HG03103 (cell line): ENCODE results near the gene FOXS1.
"Not testable (repeated sequence)": the region's sequence is repeated elsewhere in the genome, so short reads cannot be mapped to it uniquely, and the experiment has no call there.

Source experiments
- ATAC-seq: cut with Tn5 transposase; IDR thresholded peaks from one replicate; pipeline ENCODE4 v1.9.1; 2021; ENCODE audit warnings: low read depth; ENCODE audit not compliant: unreplicated experiment

Gene FOXS1

GRCh38 chr20:31840906-31841816, 4.2 kb downstream of the FOXS1 start:
- no peak for ATAC-seq

DNA sequence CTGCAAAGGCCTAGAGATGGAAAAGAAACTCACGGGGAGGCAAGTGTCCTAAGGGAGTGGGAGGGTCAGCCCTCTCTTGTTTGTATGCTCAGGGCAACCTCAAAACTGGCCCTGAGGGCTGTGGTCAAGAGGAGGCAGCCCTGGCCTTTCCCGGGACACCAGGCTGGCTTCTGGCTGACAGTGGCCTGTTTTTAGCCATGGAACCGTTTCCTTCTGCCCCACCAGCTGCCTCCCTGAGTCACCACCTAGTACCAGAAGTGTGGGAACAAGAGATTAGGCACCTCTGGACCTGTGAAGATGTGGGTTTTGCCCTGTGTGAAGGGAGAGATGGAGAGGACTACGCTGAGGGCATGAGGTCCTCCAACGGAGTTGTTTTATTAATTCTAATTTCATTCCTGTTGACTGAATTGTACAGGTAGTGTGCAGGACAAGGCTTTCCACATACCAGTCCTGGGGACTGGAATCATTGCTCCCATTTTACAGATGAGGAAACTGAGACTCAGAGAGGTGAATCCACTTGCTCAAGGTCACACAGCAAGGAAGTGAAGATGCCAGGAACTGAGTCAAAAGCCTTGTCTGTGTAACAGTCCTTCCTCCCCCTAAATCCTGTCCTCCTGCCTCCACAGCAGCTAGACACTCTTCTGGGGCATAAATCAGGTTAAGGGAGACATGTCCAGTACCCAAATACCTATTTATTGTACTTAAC, 5.5 kb downstream of the FOXS1 start:
- no peak for ATAC-seq

DNA sequence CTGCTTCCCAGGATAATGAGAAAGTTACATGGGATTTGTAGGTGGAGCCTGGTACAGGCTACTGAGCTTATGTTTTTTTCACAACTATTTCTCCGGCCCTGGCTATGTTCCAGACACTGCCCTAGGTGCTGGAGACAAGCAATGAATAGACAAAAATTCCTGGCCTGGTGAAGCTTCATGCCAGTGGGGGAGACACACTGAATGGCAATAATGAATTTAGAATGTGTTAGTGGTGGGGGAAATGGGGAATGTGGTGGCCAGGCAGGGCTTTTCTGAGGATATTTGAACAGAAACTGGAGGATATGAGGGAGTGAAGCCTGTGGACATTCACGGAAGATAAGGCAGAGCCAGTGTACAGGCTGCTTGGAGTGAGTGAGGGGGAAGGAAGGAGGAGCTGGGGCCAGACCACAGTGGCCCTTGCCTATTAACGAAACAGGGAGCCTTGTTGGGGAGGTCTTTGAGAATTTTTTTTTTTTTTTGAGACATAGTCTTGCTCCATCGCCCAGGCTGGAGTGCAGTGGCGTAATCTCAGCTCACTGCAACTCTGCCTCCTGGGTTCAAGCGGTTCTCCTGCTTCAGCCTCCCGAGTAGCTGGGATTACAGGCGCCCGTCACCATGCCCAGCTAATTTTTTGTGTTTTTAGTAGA, 6.6 kb downstream of the FOXS1 start:
- ATAC-seq: no peak

GRCh38 chr20:31837896-31838397, 7.5 kb downstream of the FOXS1 start:
- ATAC-seq: no peak

- ATAC-seq: no peak
These were observed 8.4 kb downstream of the FOXS1 start for GRCh38 chr20:31836853-31837608.

GRCh38 chr20:31835977-31836852, 9.2 kb downstream of the FOXS1 start:
- ATAC-seq: peak; percentile 51

DNA sequence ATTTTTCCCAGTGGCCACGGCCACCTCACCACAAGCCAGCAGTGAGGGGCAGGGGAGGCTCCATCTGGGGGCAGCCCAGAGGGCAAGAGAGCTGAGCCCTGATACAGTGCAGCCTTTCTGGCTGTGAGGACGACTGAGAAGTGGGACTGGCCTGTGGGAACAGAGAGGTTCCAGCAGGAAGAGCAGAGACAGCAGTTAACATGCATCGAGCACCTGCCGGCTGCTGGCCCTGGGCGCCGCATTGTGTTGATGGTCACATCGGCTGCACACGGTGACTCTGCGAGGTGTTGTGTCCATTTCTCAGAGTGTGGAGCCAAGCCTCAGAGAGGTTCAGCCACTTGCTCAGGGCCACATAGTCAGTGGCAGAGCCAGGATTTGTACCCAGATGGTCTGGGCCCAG, 9.8 kb downstream of the FOXS1 start:
- no peak for ATAC-seq

DNA sequence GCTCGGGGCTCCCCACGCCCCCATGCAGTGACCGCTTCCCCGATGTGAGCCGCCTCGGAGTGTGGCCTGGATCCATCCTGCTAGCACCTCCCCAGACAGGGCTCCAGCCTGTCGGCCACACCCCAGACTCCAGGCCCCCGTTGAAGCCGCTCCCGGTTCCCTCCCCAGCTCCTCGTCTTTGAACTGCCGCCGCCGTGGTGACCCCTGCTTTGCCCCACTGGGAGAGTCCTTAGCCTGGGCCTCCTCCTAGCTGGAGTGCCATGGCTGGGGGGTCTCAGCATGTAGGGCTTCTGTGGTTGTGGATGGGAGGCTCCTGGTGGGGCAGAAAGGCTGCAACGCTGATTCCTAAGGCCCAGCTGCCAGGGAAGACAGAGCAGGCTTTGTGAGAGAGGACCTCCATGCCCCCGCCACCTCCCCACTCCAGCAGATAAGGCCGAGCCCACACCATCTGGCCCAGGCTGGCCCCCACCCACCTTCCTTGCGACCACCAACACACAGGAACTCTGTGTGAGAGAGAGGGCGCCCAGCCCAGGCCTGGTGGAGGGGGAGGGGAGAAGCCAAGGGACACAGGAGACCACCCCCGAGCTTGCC, 11.4 kb downstream of the FOXS1 start:
- ATAC-seq: no peak

DNA sequence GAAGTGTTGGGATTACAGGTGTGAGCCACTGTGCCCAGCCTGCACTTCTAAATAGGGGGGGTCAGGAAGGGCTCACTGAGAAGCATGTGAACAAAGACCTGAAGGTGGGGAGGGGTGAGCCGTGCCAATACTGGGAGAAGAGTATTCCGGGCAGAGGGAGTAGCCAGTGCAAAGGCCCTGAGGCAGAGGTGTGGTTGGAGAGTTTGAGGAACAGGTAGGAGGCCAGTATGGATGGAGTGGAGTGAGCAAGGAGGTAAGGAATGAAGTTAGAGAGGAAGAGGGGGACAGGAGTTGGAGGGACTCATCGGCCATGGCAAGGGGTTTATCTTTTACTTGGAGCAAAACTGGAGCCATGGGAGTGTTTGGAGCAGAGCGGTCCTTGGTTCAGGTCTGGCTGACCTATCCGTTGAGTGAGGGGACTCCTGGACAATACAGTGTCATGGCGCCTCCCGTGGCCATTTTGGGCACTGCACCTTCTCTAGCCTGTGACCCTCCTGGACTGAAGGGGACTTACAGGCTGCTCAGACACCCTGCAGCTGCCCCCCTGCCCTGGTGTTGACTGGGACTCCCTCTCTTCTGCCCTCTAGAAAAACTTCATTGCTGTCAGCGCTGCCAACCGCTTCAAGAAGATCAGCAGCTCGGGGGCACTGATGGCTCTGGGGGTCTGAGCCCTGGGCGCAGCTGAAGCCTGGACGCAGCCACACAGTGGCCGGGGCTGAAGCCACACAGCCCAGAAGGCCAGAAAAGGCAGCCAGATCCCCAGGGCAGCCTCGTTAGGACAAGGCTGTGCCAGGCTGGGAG, 12.1 kb downstream of the FOXS1 start:
- no peak for ATAC-seq

DNA sequence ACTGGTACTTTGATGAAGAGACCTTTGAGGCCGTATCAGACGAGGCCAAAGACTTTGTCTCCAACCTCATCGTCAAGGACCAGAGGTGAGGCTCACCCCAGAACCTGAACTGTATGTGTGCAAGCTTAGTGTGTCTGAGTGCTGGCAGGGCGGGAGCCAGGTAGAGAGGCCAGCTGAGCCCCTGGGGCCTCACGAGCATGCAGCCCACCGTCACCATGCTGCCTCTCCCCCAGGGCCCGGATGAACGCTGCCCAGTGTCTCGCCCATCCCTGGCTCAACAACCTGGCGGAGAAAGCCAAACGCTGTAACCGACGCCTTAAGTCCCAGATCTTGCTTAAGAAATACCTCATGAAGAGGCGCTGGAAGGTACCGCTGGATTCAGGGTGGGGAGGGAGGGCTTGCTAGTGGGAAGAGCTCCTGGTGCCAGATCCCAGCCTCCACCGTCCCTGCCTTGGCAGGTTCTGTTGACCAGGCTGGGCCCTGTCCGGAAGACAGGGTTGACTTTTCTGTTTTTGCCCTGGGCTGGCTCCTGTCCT, 13.6 kb downstream of the FOXS1 start:
- ATAC-seq: no peak

DNA sequence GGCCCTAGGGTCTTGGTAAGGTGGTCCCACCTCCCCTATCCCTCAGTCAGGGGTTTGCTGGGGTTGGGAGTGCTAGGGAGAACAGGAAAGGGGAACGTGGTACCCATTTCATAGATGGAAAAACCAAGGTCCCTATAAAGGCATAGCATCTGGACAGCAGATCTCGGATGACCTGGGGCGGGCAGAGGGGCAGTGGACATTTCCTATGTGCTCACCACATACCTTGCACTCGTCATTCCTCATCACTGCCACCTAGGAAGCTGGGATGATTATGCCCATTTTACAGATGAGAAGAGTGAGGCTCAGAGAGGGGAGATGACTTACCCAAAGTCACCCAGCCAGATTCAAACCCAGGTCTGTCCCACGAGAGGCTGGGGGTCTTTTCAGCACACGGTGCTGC, 14.2 kb downstream of the FOXS1 start:
- ATAC-seq: no peak

GRCh38 chr20:31830406-31830981, 14.9 kb downstream of the FOXS1 start:
- ATAC-seq: no peak

GRCh38 chr20:31829731-31830130, 15.7 kb downstream of the FOXS1 start:
- no peak for ATAC-seq

DNA sequence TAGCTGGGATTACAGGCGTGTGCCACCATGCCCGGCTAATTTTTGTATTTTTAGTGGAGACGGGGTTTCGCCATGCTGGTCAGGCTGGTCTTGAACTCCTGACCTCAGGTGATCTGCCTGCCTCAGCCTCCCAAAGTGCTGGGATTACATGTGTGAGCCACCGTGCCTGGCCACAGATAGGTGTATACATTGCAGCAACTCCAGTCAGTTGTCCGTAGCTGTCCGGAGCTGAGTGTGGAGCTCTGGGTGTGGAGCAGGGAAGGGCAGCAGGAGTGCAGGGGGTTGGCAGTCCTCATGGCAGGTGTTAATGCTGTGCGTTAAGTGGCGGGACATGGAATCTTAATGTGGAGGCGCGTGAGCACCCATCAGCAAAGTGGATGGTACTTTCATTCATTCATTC, 17.4 kb downstream of the FOXS1 start:
- ATAC-seq: not testable (repeated sequence)

- ATAC-seq: no peak
These were observed 18.3 kb downstream of the FOXS1 start for GRCh38 chr20:31827059-31827458.

- ATAC-seq: no peak
These were observed 19.3 kb downstream of the FOXS1 start for GRCh38 chr20:31826074-31826473.

DNA sequence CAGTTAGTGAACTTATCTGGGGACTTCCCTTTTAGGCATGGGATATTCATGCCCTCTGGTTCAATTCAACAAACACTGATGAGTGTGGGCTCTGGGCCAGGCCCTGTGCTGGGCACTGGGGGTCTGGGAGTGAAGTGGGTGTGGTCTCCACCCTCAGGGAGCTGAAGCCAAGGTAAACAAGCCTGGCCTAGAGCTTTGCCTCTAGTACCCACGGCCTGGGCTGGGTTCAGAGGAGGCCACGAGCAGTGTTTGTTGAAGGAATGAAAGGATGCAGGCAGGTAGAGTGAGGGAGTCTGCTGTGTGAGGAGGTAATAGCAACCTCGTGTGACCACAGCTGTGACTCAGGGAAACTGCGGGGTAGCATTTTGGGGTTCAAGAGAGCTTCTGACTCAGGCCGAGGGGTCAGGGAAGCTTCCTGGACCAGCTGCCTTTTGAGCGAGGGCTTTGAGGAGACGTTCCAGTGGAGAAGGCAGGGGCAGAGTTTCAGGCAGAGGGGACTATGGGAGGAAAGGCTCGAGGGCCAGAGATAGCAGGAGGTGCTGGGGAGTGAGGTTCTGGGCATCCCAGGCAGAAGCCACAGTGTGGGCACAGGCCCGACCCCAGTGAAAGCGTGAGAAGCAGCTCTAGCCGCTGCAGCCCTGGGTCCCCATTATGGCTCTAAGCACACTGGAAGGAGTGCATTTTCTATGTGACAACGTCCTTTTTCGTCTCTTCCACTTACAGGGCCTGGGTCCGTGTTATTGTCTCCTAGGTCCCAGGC, 20.7 kb downstream of the FOXS1 start:
- ATAC-seq: no peak
